Endothelial cell of umbilical vein (primary cell): ENCODE measurements around the gene LCP1.

Experiments
- EZH2 ChIP-seq: IDR thresholded peaks from 2 replicates; pipeline ENCODE4 v1.6.1; 2012; ENCODE audit warnings: borderline replicate concordance, low read depth, mild to moderate bottlenecking, moderate library complexity, low read length, inconsistent platforms; ENCODE audit not compliant: severe bottlenecking
- GATA2 ChIP-seq: IDR thresholded peaks from 2 replicates; pipeline ENCODE4 v1.7.0; 2011; ENCODE audit warnings: low read depth, mild to moderate bottlenecking, moderate library complexity, mixed read lengths, low read length; ENCODE audit not compliant: insufficient read length, insufficient read depth
- POLR2A ChIP-seq: IDR thresholded peaks from 2 replicates; pipeline ENCODE4 v1.6.1; 2012; ENCODE audit warnings: low read depth, mild to moderate bottlenecking, control low read depth, low read length
- POLR2AphosphoS5 ChIP-seq: IDR thresholded peaks from 2 replicates; pipeline ENCODE4 v1.6.1; 2012; ENCODE audit warnings: low read depth, mild to moderate bottlenecking, control low read depth, low read length, moderate library complexity; ENCODE audit not compliant: insufficient read depth
- TF ChIP-seq, protein P1 (sequence below), 2 donors: IDR thresholded peaks; 1 replicate in 1 of 2; 2 replicates in 1 of 2; pipeline ENCODE4 v1.5.1; 2011; ENCODE audit warnings: low read length in 2 of 2, mild to moderate bottlenecking in 2 of 2, moderate library complexity in 2 of 2, control low read depth in 1 of 2, inconsistent platforms in 1 of 2, low read depth in 1 of 2; ENCODE audit not compliant: insufficient read depth in 1 of 2; ENCODE audit errors: extremely low read depth in 1 of 2

DNA sequence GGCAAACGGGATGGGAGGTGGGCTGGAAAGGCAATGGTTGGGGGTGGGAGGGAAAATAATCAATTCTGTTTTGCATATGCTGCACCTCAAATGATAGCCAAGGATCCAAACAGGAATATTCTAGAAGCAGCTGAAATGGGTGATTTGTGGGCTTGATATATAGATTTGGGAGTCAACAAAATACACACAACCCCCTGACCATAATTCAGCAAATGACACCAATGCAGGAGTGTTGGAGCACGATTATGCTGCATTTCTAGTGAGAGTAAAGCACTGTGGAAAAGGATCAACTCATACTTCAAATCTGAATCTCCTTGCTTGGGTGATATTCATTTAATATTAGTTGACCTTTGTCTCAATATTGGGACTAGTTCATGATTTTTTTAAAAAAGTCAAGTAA is 36.0 kb downstream of the LCP1 start:
- TF ChIP-seq POLR2AphosphoS5: no peak
- TF ChIP-seq, protein P1, sequence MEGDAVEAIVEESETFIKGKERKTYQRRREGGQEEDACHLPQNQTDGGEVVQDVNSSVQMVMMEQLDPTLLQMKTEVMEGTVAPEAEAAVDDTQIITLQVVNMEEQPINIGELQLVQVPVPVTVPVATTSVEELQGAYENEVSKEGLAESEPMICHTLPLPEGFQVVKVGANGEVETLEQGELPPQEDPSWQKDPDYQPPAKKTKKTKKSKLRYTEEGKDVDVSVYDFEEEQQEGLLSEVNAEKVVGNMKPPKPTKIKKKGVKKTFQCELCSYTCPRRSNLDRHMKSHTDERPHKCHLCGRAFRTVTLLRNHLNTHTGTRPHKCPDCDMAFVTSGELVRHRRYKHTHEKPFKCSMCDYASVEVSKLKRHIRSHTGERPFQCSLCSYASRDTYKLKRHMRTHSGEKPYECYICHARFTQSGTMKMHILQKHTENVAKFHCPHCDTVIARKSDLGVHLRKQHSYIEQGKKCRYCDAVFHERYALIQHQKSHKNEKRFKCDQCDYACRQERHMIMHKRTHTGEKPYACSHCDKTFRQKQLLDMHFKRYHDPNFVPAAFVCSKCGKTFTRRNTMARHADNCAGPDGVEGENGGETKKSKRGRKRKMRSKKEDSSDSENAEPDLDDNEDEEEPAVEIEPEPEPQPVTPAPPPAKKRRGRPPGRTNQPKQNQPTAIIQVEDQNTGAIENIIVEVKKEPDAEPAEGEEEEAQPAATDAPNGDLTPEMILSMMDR (IDR thresholded peaks at IDR 0.05; ENCODE audit: extremely low read depth in 1 of 2, insufficient read depth in 1 of 2, low read depth in 1 of 2, low read length in 2 of 2): no peak
- TF ChIP-seq EZH2: no peak
- TF ChIP-seq GATA2: no peak
- TF ChIP-seq POLR2A: no peak
